Effector CD4-positive, alpha-beta T cell (primary cell): ENCODE measurements around the gene B4GALNT2.
A peak's percentile ranks its signal among the peaks of the same experiment; 100 is the strongest.

Experiments
- DNase-seq: peaks from one replicate; pipeline ENCODE4 v3.0.0-alpha.2; 2020

B4GALNT2 gene

DNA sequence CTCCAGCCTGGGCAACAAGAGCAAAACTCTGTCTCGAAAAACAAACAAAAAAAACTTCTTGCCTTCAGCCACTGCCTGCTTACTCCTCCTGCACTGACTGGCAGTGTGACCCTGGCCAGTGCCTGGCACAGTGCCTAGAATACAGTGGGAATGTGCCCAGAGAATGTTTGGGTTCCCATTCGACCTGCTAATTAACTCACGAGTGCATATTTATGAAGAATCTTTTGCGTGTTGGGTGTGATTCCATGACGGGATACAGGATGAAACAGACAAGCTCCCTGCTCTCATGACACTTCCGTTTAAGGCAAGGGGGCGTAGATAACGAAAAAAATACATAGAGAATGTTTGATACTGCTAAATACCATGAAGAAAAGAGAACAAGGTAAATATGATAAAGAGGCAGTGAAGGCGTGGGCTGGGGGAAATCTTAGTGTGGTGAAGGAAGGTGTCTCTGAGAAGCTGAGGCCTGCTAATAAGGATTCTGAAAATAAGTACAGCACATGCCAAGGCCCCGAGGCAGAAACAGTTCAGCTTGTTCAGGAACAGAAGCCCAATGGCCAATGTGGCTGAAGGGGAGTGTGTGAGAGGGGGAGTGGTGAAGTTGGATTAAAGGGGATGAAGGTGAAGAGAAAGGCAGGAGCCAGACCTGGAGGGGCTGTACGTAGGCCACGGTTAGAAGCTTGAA lies 82.2 kb downstream of the B4GALNT2 start:
- DNase-seq, result no peak

DNA sequence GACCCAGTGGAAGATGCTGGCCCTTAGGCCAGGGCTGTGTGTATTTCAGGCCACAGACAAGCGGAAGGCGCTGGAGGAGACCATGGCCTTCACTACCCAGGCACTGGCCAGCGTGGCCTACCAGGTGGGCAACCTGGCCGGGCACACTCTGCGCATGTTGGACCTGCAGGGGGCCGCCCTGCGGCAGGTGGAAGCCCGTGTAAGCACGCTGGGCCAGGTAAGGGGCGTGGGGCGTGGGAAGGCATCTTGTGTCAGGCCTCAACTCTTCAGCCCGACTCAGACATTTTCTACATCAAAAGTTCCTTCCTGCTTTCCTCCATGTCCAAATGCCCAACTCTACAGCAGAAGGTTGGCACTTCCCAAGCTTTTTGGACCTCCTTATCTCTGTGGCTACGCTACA lies 83.9 kb downstream of the B4GALNT2 start:
- DNase-seq, result no peak

DNA sequence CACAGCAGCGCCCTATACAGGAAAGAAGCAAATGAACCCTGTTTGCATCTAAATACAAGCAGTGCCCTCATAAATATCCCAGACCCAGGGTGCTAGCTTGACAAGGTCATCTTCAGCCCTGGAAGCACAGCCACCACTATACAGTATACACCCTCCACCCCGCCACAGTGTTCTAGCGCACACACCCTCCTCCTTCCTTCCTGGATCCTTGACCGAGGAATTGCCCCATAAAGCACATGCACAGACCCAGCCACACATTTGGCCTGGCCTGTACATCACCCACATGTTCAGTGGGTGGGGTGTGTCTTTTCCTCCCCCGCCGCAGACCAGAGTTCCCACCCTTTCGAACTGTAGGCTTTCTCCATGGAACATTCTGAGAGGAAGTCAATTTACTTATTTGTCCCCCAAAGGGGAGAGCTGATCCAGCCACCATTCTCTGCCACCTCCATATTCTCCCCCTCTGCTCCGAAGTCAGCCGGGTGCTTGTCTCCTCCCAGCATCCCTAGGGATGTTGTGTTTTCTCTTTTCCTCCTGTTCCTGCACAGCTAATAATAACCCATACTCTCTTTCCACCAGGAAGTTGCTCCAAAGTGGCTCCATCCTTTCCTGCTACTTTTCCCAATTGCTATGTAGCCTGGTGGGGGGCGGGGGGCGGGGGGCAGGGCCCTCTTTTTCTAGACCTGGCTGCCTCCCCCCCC lies 84.5 kb downstream of the B4GALNT2 start:
- DNase-seq, result no peak

DNA sequence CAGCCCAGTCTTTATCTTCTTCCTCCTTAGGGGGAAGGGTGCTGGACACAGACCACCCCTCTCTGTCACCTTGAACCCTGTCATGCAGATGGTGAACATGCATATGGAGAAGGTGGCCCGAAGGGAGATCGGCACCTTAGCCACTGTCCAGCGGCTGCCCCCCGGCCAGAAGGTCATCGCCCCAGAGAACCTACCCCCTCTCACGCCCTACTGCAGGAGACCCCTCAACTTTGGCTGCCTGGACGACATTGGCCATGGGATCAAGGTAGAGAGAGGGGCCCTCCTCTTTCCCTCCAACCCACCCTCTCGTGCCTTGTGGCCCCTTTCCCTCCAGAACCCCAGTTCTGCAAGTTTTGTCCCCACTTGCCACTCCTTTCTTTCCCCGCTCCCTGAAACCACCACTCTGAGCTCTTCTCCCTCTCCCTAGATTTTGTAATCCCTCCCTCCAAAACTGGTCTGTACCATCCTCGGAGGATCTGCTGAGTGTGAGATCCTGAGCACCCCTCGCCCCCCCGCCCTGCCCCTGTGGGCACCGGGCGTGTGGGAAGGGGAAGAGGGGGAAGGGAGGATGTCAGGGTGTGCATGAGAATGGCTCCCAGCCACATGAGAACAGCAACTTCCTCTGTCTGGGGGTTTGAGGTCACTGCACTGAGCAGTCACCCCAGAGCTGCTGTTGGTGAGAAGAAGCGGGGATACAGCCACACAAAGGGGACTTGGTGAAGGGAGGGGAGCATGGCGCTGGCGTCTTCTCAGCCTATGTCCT lies 85.3 kb downstream of the B4GALNT2 start:
- peak; percentile 57 for DNase-seq

DNA sequence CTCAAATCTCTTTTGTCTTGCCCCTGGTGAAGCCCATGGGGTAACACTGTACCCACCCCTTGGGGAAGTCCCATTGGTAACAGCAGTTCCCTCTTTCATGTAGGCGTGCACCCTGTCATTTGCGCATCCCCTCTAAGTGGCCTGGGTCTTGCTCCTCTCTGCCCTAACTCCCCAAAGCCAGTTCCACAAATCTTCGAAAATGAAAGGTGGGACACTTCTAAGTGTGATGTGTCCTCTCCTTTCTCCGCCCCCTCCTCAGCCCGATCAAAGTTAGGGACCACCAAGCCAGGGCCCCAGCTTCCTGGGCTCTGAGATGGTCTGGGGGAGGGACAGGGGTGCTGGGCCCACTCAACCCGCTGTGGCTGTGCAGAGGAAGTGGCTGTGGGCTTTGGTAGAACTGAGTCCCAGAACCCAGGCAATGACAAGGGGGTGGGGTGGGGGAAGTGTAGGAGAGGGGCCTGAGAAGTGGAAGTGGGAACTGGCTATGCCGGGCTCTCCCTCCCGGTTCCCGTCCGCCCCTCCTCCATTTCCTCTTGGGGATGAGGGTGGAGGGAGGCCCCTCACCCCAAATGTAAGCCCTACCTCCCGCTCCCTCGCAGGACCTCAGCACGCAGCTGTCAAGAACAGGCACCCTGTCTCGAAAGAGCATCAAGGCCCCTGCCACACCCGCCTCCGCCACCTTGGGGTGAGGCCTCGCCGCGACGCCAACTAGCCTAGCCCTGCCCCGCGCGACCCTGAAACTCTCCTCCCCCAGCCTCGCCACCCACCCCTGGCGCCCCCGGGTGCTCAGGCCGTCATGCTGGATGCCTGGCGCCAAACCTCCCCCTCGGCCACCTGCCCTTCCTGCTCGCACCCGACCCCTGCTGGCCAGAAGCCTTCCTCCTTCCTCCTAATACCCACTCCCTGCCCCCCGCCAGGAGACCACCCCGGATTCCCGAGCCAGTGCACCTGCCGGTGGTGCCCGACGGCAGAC lies 86.7 kb downstream of the B4GALNT2 start:
- no peak for DNase-seq

DNA sequence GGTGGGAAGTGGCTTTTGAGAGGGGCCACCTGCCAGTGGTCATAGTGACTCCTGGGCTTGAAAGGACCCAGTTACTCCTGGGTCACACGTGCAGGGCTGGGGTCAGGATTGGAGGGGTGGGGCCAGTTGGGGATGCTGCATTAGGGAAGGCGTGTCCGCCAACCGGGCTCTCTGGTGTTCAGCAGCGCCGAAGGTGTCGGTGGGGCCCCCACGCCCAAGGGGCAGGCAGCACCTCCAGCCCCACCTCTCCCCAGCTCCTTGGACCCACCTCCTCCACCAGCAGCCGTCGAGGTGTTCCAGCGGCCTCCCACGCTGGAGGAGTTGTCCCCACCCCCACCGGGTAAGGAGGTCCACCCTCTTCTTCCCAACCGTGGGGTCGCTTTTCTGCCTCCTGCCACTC lies 87.4 kb downstream of the B4GALNT2 start:
- DNase-seq, result no peak

DNA sequence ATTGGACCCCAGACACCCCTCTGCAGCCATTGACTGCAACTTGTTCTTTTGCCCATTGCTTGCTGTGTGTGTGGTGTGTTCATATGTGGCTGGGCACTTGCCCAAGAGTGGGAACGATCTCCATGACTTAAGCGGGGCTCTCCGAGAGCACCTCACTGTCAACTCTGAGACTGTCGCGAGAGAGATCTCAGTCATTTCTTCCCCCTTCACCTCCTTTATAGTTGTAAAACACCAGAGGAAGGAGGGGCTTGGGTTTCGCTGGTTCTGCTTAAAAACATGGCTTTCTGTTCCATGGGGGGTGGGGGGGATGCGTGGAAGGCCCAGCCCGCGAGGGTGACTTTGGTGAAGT lies 90.6 kb downstream of the B4GALNT2 start:
- DNase-seq, result no peak

DNA sequence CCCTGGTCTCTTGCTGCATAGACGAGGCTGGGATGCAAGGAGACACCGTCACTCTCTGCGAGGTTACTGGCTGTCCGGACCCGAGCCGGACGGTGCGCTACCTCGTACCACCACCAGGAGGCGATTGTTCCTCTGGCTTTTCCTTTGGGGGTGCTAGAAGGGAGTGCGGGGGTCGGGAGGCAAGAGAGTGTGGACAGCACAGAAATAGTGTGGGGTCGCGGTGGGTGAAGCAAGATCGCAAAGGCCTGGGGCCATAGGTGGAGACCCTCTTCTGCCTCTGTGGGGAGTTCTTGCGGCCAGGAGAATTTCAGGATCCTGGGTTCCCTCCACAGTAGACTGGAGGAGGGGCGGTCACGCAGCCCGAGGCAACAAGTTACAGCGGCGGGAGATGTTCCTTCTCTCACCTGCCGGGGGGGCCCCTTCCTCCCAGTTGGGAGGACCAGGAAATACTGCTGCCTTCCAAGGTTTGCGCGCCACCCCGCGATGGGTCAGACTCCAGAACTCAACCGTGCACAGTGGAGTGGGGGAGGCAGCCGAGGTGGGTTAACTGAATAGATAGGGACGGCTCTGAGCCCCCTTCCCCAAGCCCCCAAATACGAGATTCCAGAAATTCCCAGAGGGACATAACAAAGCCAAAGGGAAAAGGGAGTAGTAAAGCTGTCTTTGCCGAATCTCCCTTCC lies 91.1 kb downstream of the B4GALNT2 start:
- peak; percentile 55 for DNase-seq

DNA sequence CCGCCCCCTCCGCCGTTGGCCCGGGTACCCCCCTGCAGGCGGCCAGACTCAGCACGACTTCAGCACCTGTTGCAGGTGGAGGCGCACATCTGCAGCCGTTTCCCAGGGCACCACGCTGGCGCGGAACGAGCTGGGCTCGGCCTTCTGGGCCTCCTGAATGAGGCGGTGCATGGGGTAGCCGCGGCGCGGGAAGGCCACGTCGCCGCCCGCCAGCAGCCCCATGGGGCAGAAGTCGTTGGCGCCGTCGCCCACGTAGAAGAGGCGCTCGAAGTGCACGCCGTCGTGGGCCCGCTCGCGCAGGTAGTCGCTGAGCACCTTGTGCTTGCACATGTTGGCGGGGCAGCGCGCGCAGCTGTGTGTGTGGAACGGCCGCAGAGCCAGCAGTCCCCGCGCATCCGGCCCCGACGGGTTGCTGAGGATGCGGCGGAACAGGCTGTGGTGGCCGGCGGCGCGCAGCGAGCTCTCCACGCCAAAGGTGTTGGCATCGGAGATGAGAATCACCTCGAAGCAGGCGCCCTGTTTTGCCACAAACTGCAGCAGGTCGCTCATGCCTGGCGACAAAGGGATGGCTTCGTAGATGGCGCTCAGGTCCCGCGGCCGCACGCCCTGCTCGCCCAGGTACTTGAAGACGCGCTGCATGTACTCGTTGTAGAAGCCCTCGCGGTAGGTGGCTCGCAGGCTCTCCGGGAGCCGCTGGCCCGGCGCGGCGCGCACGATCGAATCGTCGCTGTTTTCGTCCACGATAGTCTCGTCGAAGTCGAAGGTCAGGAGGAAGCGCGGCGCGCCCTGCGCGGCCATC lies 91.8 kb downstream of the B4GALNT2 start:
- peak; percentile 32 for DNase-seq

DNA sequence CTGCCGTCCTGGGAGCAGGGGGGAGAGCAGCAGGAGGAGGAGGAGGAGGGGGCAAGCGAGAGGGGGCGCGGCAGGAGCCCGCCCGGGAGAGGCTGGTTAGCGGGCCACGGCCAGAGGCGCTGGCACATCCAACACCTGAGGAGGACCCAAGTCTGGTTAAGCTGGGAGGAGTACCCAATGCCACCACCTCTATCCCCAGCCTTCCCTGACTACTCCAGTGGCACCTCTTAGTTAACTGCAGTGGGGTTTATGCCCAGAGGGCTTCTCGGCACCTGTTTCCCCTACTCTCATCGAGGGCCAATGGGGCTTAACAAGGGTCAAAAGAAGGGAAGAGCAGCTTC lies 92.4 kb downstream of the B4GALNT2 start:
- DNase-seq, result no peak

DNA sequence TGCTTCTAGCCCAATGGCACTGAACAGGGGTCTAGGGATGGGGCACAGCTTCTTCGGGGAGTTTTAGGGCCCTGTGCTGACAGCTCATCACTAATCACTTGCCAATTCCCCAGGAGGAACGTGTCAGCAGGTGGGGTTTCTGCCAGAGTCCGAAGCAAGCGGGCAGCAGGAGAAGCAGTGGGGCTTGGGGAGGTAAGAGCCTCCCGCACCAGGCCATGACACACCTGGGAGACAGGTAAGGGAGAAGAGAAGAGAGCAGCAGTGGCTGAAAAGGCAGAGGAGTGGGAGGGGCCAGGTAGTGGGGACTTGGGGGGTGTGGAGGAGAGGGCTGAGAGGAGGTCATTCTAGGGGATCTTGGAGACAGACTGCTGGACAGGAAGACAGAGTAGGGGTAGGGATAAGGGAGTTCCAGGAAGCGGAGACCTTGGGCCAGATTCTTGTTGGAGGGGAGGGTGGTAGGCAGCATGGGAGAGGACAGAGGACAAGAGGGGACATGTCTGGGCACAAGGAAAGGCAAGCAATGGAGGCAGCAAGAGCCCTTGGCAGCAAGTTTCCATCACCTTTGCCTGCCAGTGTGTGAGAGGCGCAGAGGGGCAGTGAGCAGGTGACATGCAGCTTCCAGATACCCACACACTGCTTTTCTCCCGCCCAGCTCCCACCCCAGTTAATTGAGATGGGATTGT lies 93.1 kb downstream of the B4GALNT2 start:
- DNase-seq, result no peak
